Measurements from ENCODE around the gene CADPS.

- TF ChIP-seq CTCF (conservative IDR thresholded peaks at IDR 0.05; ENCODE audit: low read length) (no peak), EZH2phosphoT487 (IDR thresholded peaks at IDR 0.05; ENCODE audit: borderline replicate concordance) (no peak)
Observed at GRCh38 chr3:62670351-62670750, 204.9 kb downstream of the CADPS start.

Data from Loucy (cell line).